Caco-2 (cell line): ENCODE results near the gene TMEM250. TPM values are rescaled to one million over a fixed set of nuclear protein-coding genes. Genes with fewer than 3 reads are reported as not detected.

ENCODE experiments used
- BruUV-seq: library from RNA; stranded (reverse); fragments of 400-500 nt; replicated peaks from 2 replicates; lab custom pipeline; 2021; lab: Mats Ljungman, UMichigan
- CTCF ChIA-PET: fragments of 300-600 bp; sonication (Branson Sonifier 250); formaldehyde crosslinking; loops from one replicate; lab custom pipeline; 2022; ENCODE audit warnings: antibody characterized with exemption; lab: Charles Lee
- POLR2A ChIA-PET: fragments of 300-600 bp; sonication (Branson Sonifier 250); formaldehyde crosslinking; loops from one replicate; lab custom pipeline; 2022; ENCODE audit warnings: antibody characterized with exemption; lab: Charles Lee
- DNase-seq, 2 experiments: peaks; one replicate each; pipeline versions ENCODE4 v3.0.0 to v3.0.0-alpha.2; 2020 to 2022
- H3K27me3 ChIP-seq: replicated peaks from 2 replicates; pipeline ENCODE4 v1.6.0; 2011; ENCODE audit warnings: low read length; ENCODE audit not compliant: control insufficient read depth, insufficient read depth
- H3K36me3 ChIP-seq: 2 replicates; pipeline ENCODE4 v1.5.1; 2011; ENCODE audit warnings: low read length; ENCODE audit not compliant: control insufficient read depth, insufficient read depth
- H3K4me1 ChIP-seq: fragments of 250-450 bp; sonication (Bioruptor Pico); 2 replicates; pipeline ENCODE4 v1.5.1; 2020; ENCODE audit warnings: mild to moderate bottlenecking
- H3K4me3 ChIP-seq: 2 replicates; pipeline ENCODE4 v1.5.1; 2011; ENCODE audit warnings: low read depth, mild to moderate bottlenecking, control low read depth, low read length
- H3K9me3 ChIP-seq: fragments of 250-450 bp; sonication (Bioruptor Pico); 2 replicates; pipeline ENCODE4 v1.5.1; 2020; ENCODE audit warnings: mild to moderate bottlenecking, moderate library complexity
- H3K27ac Mint-ChIP-seq: one replicate; pipeline ENCODE4 v1.8.0; 2022; ENCODE audit warnings: mixed read lengths; ENCODE audit not compliant: unreplicated experiment
- H3K27me3 Mint-ChIP-seq: one replicate; pipeline ENCODE4 v1.8.0; 2022; ENCODE audit warnings: mixed read lengths; ENCODE audit not compliant: insufficient read depth, unreplicated experiment
- H3K36me3 Mint-ChIP-seq: one replicate; pipeline ENCODE4 v1.8.0; 2022; ENCODE audit warnings: mild to moderate bottlenecking, mixed read lengths; ENCODE audit not compliant: insufficient read depth, unreplicated experiment
- H3K4me1 Mint-ChIP-seq: one replicate; pipeline ENCODE4 v1.8.0; 2022; ENCODE audit warnings: low read depth, mixed read lengths; ENCODE audit not compliant: unreplicated experiment
- H3K4me3 Mint-ChIP-seq: one replicate; pipeline ENCODE4 v1.8.0; 2022; ENCODE audit warnings: mild to moderate bottlenecking, moderate library complexity, mixed read lengths; ENCODE audit not compliant: unreplicated experiment
- H3K9me3 Mint-ChIP-seq: one replicate; pipeline ENCODE4 v1.8.0; 2022; ENCODE audit warnings: mixed read lengths; ENCODE audit not compliant: unreplicated experiment
- intact Hi-C: fragments of 100-400 bp; cut with micrococcal nuclease; formaldehyde crosslinking; loops from one replicate; pipeline ENCODE4 v1.10.0; 2022; ENCODE audit not compliant: unreplicated experiment
- total RNA-seq: library from RNA; stranded (reverse); gene quantifications from 2 replicates; pipeline ENCODE4 v1.2.3, GENCODE V29; 2022
- TF ChIP-seq, protein P1 (sequence below), 2 experiments: fragments of 200-600 bp in 1 of 2; IDR thresholded peaks; 1 replicate in 1 of 2; 2 replicates in 1 of 2; pipeline versions ENCODE4 v1.5.1 to v1.8.0; 2011 to 2022; ENCODE audit warnings: antibody characterized with exemption in 1 of 2, control low read depth in 1 of 2, inconsistent platforms in 1 of 2, low read depth in 1 of 2, low read length in 1 of 2, mild to moderate bottlenecking in 1 of 2, moderate library complexity in 1 of 2; ENCODE audit not compliant: insufficient read depth in 1 of 2, severe bottlenecking in 1 of 2, unreplicated experiment in 1 of 2

TMEM250 gene
- total RNA-seq, 1 experiment from 2014 or later, result 38.2 TPM

DNA sequence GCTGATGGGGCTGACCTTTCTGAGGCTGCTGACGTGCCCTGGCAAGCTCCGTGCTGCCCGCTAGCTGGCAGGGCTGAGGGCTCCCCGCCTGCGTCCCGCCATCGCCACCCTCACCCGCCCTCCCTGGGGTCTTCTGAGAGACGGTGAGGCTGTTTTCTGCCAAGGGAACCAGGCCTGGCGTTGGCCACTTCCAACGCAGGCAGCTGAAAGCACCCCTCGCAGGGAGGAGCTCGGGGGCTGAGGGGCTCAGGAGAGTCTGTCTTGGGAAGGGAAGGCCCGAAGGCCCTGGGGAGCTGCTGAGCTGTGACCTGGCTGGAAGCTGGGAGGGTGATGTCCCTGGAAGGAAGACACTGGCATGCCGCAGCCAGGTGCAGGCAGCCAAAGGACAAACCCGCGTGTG, 9.8 kb upstream of the TMEM250 start:
- intact Hi-C loops, result no loop called here
- peaks cover 5% of the 10 kb centered on the region for H3K36me3 Mint-ChIP-seq
- TF ChIP-seq, protein P1, sequence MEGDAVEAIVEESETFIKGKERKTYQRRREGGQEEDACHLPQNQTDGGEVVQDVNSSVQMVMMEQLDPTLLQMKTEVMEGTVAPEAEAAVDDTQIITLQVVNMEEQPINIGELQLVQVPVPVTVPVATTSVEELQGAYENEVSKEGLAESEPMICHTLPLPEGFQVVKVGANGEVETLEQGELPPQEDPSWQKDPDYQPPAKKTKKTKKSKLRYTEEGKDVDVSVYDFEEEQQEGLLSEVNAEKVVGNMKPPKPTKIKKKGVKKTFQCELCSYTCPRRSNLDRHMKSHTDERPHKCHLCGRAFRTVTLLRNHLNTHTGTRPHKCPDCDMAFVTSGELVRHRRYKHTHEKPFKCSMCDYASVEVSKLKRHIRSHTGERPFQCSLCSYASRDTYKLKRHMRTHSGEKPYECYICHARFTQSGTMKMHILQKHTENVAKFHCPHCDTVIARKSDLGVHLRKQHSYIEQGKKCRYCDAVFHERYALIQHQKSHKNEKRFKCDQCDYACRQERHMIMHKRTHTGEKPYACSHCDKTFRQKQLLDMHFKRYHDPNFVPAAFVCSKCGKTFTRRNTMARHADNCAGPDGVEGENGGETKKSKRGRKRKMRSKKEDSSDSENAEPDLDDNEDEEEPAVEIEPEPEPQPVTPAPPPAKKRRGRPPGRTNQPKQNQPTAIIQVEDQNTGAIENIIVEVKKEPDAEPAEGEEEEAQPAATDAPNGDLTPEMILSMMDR (IDR thresholded peaks at IDR 0.05; ENCODE audit: insufficient read depth in 1 of 2, low read depth in 1 of 2, low read length in 1 of 2, severe bottlenecking in 1 of 2, unreplicated experiment in 1 of 2), result no peak
- no peaks in the 10 kb centered on the region for H3K27me3 Mint-ChIP-seq
- ChIA-PET POLR2A (no interaction called here), CTCF (interaction anchor here (0.9 to 1.0 kb wide), 2 partner anchors 9 to 149 kb away, joined by 3 to 4 read pairs; no protein-coding TSS in a partner anchor)
- H3K4me1 Mint-ChIP-seq, result peaks cover 12% of the 10 kb centered on the region
- H3K4me1 ChIP-seq, result peaks cover 26% of the 10 kb centered on the region
- H3K36me3 ChIP-seq, result no peaks in the 10 kb centered on the region
- no peak overlapping the region for H3K4me3 ChIP-seq
- H3K4me3 Mint-ChIP-seq, result no peak overlapping the region
- H3K27ac Mint-ChIP-seq, result no peak overlapping the region
- no peaks in the 10 kb centered on the region for H3K9me3 ChIP-seq
- no peak for DNase-seq
- BruUV-seq, result no TSS peak
- no peaks in the 10 kb centered on the region for H3K27me3 ChIP-seq
- H3K9me3 Mint-ChIP-seq, result peaks cover 12% of the 10 kb centered on the region

DNA sequence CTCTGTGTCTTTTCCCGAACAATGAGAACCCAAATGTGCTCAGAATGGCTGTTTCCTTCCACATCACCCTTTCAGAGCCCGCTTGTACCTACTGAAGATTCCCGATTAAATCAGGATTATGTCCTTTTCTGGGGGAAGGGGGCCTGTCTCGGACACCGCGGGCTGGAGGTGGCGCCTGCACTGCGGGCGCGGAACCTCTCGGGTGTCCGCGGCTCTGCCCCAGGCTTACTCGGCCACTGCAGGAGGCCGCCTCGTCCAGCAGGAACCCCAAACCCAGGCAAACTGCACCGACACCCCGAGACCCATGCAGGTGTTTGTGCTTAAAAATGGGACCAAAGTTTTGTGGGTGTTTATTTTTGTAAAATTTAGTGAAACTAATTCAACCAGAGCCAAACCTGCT, 8.6 kb upstream of the TMEM250 start:
- no TSS peak for BruUV-seq
- no peak overlapping the region for H3K4me3 ChIP-seq
- Mint-ChIP-seq H3K4me3 (no peak overlapping the region), H3K36me3 (peaks cover 5% of the 10 kb centered on the region), H3K27ac (no peak overlapping the region), H3K9me3 (peaks cover 12% of the 10 kb centered on the region), H3K27me3 (no peaks in the 10 kb centered on the region), H3K4me1 (peaks cover 12% of the 10 kb centered on the region)
- ChIA-PET POLR2A (no interaction called here), CTCF (no interaction called here)
- H3K9me3 ChIP-seq, result no peaks in the 10 kb centered on the region
- intact Hi-C loops, result no loop called here
- H3K27me3 ChIP-seq, result no peaks in the 10 kb centered on the region
- TF ChIP-seq, protein P1 (IDR thresholded peaks at IDR 0.05; ENCODE audit: insufficient read depth in 1 of 2, low read depth in 1 of 2, low read length in 1 of 2, severe bottlenecking in 1 of 2, unreplicated experiment in 1 of 2), result no peak
- H3K36me3 ChIP-seq, result no peaks in the 10 kb centered on the region
- H3K4me1 ChIP-seq, result peaks cover 29% of the 10 kb centered on the region
- no peak for DNase-seq

DNA sequence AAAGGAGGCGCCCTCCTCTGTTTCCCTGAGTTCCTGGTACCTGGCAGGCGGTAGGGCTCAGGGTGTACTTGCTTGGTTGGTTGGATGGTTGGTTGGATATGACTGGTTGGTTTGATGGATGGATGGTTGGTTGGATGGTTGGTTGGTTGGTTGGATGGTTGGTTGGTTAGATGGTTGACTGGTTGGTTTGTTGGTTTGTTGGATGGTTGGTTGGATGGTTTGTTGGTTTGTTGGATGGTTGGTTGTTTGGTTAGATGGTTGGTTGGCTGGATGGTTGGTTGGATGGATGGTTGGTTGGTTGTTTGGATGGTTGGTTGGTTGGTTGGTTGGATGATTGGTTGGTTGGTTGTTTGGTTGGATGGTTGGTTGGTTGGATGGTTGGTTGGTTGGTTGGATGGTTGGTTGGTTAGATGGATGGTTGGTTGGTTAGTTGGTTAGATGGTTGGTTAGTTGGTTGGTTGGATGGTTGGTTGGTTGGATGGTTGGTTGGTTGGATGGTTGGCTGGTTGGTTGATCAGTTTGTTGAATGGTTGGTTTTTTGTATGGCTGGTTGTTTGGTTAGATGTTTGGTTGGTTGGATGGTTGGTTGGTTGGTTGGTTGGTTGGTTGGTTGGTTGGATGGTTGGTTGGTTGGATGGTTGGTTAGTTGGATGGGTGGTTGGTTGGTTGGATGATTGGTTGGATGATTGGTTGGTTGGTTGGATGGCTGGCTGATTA, 6.5 kb upstream of the TMEM250 start:
- POLR2A ChIA-PET, result no interaction called here
- TF ChIP-seq, protein P1 (IDR thresholded peaks at IDR 0.05; ENCODE audit: insufficient read depth in 1 of 2, low read depth in 1 of 2, low read length in 1 of 2, severe bottlenecking in 1 of 2, unreplicated experiment in 1 of 2), result no peak
- Histone ChIP-seq H3K9me3 (no peaks in the 10 kb centered on the region), H3K27me3 (no peaks in the 10 kb centered on the region), H3K4me3 (no peak overlapping the region), H3K4me1 (peaks cover 17% of the 10 kb centered on the region), H3K36me3 (no peaks in the 10 kb centered on the region)
- no peak overlapping the region for H3K4me3 Mint-ChIP-seq
- peaks cover 12% of the 10 kb centered on the region for H3K9me3 Mint-ChIP-seq
- no peak overlapping the region for H3K27ac Mint-ChIP-seq
- DNase-seq, result no peak
- intact Hi-C loops, result no loop called here
- CTCF ChIA-PET, result interaction anchor here (0.6 kb wide), 1 partner anchor 73 kb away, joined by 4 read pairs; no protein-coding TSS in a partner anchor
- BruUV-seq, result no TSS peak
- no peaks in the 10 kb centered on the region for H3K27me3 Mint-ChIP-seq
- peaks cover 3% of the 10 kb centered on the region for H3K4me1 Mint-ChIP-seq
- H3K36me3 Mint-ChIP-seq, result no peaks in the 10 kb centered on the region
